Measurements from ENCODE around the gene RBM39.
"Not testable (repeated sequence)": the region's sequence is repeated elsewhere in the genome, so short reads cannot be mapped to it uniquely, and the experiment has no call there.

Gene RBM39

DNA sequence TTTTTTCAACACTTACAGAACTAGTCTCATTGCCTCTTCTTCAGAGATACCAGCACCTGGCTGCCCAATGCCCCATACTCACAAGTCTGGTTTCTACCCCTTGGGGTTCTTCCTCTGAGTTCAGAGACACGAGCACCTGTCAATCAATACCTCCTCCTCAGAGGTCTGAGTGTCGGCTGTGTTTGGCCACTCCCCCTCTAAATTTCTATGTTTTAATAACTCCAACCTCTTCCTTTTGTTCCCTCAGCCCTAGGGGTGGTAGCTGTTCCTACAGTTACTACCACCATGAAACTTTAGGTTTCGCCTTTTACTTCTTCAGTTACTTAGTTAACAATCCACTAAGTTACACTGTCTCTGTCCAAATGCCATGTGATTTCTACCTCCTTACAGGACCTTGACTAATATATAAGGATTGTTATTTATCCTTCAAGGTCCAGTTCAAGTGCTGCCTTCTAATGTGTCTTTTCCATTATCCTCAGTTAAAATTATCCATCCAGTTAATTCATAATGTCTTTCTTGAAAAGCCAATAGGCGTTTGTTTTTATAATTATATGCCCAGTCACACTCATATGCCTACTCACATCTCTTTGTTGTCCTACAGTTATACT lies 15.1 kb upstream of the RBM39 start:
- no peak overlapping the region for H3K4me2 ChIP-seq (ENCODE audit: low read depth, low read length)
- DNase-seq, result no peak

DNA sequence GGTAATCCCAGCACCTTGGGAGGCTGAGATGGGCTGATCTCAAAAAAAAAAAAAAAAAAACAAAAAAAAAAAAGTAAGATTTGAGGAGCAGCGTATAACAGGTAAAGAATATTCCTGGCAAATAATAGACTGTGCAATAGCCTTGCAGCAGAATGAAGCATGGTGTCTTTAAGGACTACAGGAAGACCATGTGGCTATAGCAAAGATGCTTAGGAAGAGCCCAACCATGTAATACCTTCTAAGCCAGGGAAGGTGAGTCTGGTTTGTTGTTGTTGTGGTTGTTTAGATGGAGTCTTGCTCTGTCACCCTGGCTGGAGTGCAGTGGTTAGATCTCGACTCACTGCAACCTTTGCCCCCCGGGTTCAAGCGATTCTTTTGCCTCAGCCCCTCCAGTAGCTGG lies 14.3 kb upstream of the RBM39 start:
- H3K79me2 ChIP-seq (ENCODE audit: low read length), result no peaks in the 10 kb centered on the region
- H3K9me3 ChIP-seq (replicated peaks; ENCODE audit: insufficient read depth, low read length), result no peaks in the 10 kb centered on the region
- no peaks in the 10 kb centered on the region for H3F3A ChIP-seq (ENCODE audit: insufficient read depth, low read length)
- no peaks in the 10 kb centered on the region for H3K9me2 ChIP-seq (replicated peaks; ENCODE audit: insufficient read depth, low read length)
- TF ChIP-seq EZH2phosphoT487 (IDR thresholded peaks at IDR 0.05; ENCODE audit: low read length), result no peak
- TF ChIP-seq EZH2 (optimal IDR thresholded peaks at IDR 0.05; ENCODE audit: low read depth, low read length), result no peak
- TF ChIP-seq, protein P1, sequence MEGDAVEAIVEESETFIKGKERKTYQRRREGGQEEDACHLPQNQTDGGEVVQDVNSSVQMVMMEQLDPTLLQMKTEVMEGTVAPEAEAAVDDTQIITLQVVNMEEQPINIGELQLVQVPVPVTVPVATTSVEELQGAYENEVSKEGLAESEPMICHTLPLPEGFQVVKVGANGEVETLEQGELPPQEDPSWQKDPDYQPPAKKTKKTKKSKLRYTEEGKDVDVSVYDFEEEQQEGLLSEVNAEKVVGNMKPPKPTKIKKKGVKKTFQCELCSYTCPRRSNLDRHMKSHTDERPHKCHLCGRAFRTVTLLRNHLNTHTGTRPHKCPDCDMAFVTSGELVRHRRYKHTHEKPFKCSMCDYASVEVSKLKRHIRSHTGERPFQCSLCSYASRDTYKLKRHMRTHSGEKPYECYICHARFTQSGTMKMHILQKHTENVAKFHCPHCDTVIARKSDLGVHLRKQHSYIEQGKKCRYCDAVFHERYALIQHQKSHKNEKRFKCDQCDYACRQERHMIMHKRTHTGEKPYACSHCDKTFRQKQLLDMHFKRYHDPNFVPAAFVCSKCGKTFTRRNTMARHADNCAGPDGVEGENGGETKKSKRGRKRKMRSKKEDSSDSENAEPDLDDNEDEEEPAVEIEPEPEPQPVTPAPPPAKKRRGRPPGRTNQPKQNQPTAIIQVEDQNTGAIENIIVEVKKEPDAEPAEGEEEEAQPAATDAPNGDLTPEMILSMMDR (IDR thresholded peaks at IDR 0.05; ENCODE audit: low read length), result no peak
- H3K4me2 ChIP-seq (ENCODE audit: low read depth, low read length), result no peak overlapping the region
- H3K36me3 ChIP-seq (replicated peaks; ENCODE audit: insufficient read depth, low read length), result no peaks in the 10 kb centered on the region
- H3K27me3 ChIP-seq (replicated peaks; ENCODE audit: insufficient read depth, low read length), result no peaks in the 10 kb centered on the region
- H3K4me3 ChIP-seq (ENCODE audit: low read length), result no peak overlapping the region
- no peak for DNase-seq
- H3K9ac ChIP-seq (ENCODE audit: low read length), result no peak overlapping the region
- no peak overlapping the region for H2AFZ ChIP-seq (ENCODE audit: low read length)
- no peak overlapping the region for H3K27ac ChIP-seq (ENCODE audit: low read length)
- no peaks in the 10 kb centered on the region for H3K4me1 ChIP-seq (ENCODE audit: low read length)
- no peaks in the 10 kb centered on the region for H4K20me1 ChIP-seq (ENCODE audit: insufficient read depth, low read length)

More for the DNA sequence above, 15.1 kb upstream of the RBM39 start:
- Histone ChIP-seq H2AFZ (ENCODE audit: low read length) (no peak overlapping the region; the same call in 1 of the 2 replicates), H3K9me2 (replicated peaks; ENCODE audit: insufficient read depth, low read length) (no peaks in the 10 kb centered on the region), H3F3A (ENCODE audit: insufficient read depth, low read length) (no peaks in the 10 kb centered on the region), H3K27me3 (replicated peaks; ENCODE audit: insufficient read depth, low read length) (no peaks in the 10 kb centered on the region), H3K79me2 (ENCODE audit: low read length) (no peaks in the 10 kb centered on the region), H3K4me1 (ENCODE audit: low read length) (no peaks in the 10 kb centered on the region), H3K4me3 (ENCODE audit: low read length) (no peak overlapping the region), H4K20me1 (ENCODE audit: insufficient read depth, low read length) (no peaks in the 10 kb centered on the region), H3K9ac (ENCODE audit: low read length) (no peak overlapping the region), H3K36me3 (replicated peaks; ENCODE audit: insufficient read depth, low read length) (no peaks in the 10 kb centered on the region), H3K9me3 (replicated peaks; ENCODE audit: insufficient read depth, low read length) (no peaks in the 10 kb centered on the region), H3K27ac (ENCODE audit: low read length) (no peak overlapping the region)
- TF ChIP-seq, protein P1 (IDR thresholded peaks at IDR 0.05; ENCODE audit: low read length), result no peak
- no peak for TF ChIP-seq EZH2 (optimal IDR thresholded peaks at IDR 0.05; ENCODE audit: low read depth, low read length)
- no peak for TF ChIP-seq EZH2phosphoT487 (IDR thresholded peaks at IDR 0.05; ENCODE audit: low read length)

DNA sequence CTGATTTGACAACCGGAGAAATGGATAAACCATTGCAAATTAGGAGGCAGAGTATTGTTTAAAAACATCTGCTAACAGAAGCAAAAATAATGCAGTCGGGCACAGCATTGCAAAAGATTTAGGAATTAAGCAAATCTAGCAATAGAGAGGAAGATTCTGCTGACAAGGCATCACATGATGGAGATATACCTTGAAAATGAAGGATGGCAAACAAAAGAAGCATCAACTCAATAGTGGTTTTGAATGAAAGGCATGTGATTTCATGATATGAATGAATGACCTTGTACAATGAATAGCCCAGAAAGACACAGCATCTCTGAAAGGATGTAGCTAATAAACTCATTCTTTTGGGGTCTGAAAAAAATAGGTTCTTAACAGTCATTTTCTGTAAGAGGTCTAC lies 8.6 kb upstream of the RBM39 start:
- Histone ChIP-seq H3K4me1 (ENCODE audit: low read length) (no peaks in the 10 kb centered on the region), H2AFZ (ENCODE audit: low read length) (no peak overlapping the region), H4K20me1 (ENCODE audit: insufficient read depth, low read length) (no peaks in the 10 kb centered on the region), H3K79me2 (ENCODE audit: low read length) (no peaks in the 10 kb centered on the region), H3F3A (ENCODE audit: insufficient read depth, low read length) (no peaks in the 10 kb centered on the region), H3K9me2 (replicated peaks; ENCODE audit: insufficient read depth, low read length) (no peaks in the 10 kb centered on the region), H3K9ac (ENCODE audit: low read length) (no peak overlapping the region), H3K36me3 (replicated peaks; ENCODE audit: insufficient read depth, low read length) (no peaks in the 10 kb centered on the region), H3K27ac (ENCODE audit: low read length) (no peak overlapping the region), H3K9me3 (replicated peaks; ENCODE audit: insufficient read depth, low read length) (no peaks in the 10 kb centered on the region), H3K4me2 (ENCODE audit: low read depth, low read length) (no peak overlapping the region), H3K27me3 (replicated peaks; ENCODE audit: insufficient read depth, low read length) (no peaks in the 10 kb centered on the region), H3K4me3 (ENCODE audit: low read length) (no peak overlapping the region)
- no peak for TF ChIP-seq EZH2phosphoT487 (IDR thresholded peaks at IDR 0.05; ENCODE audit: low read length)
- TF ChIP-seq, protein P1 (IDR thresholded peaks at IDR 0.05; ENCODE audit: low read length), result no peak
- TF ChIP-seq EZH2 (optimal IDR thresholded peaks at IDR 0.05; ENCODE audit: low read depth, low read length), result no peak
- DNase-seq, result no peak

DNA sequence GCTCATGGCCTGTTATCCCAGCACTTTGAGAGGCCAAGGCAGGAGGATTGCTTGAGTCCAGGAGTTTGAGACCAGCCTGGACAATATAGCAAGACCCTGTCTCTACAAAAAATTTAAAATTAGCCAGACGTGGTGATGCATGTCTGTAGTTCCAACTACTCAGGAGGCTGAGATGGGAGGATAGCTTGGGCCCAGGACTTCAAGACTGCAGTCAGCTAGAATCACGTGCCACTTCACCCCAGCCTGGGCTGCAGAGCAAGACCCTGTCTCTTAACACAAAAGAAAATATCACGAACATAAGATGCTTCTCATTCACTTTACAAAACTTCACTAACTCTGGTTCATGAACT lies 2.4 kb upstream of the RBM39 start:
- peak overlapping the region; percentile 96; the same call in 1 of the 2 replicates for H3K9ac ChIP-seq (ENCODE audit: low read length)

More for the DNA sequence above, 2.4 kb upstream of the RBM39 start:
- H3K9me2 ChIP-seq (replicated peaks; ENCODE audit: insufficient read depth, low read length); H3K9me3 ChIP-seq (replicated peaks; ENCODE audit: insufficient read depth, low read length); H3K36me3 ChIP-seq (replicated peaks; ENCODE audit: insufficient read depth, low read length); H3K4me1 ChIP-seq (ENCODE audit: low read length); H3K27me3 ChIP-seq (replicated peaks; ENCODE audit: insufficient read depth, low read length); DNase-seq: not testable (repeated sequence)
- peak overlapping the region; percentile 92; the same call in 1 of the 2 replicates for H3K27ac ChIP-seq (ENCODE audit: low read length)
- peaks cover 16% of the 10 kb centered on the region for H4K20me1 ChIP-seq (ENCODE audit: insufficient read depth, low read length)
- peak overlapping the region; percentile 79 for H3K4me3 ChIP-seq (ENCODE audit: low read length)
- peak overlapping the region; percentile 60 for H2AFZ ChIP-seq (ENCODE audit: low read length)
- peaks cover 33% of the 10 kb centered on the region for H3K79me2 ChIP-seq (ENCODE audit: low read length)
- peaks cover 22% of the 10 kb centered on the region for H3F3A ChIP-seq (ENCODE audit: insufficient read depth, low read length)
- H3K4me2 ChIP-seq (ENCODE audit: low read depth, low read length), result peak overlapping the region; percentile 78
